H1 (cell line): ENCODE measurements around the gene TMEM232. TPM values are rescaled to one million over a fixed set of nuclear protein-coding genes. Genes with fewer than 3 reads are reported as not detected.

Experiments
- CTCF ChIA-PET: fragments of 300-600 bp; sonication (Branson Sonifier 250); formaldehyde crosslinking; loops from one replicate; lab custom pipeline; 2021; ENCODE audit not compliant: partially characterized antibody; lab: Charles Lee
- POLR2A ChIA-PET: fragments of 300-600 bp; sonication (Branson Sonifier 250); formaldehyde crosslinking; loops from one replicate; lab custom pipeline; 2021; ENCODE audit warnings: inconsistent platforms; ENCODE audit not compliant: partially characterized antibody; lab: Charles Lee
- DNase-seq, 2 experiments: peaks; one replicate each; pipeline versions ENCODE4 v3.0.0 to v3.0.0-alpha.2; 2010 to 2022; ENCODE audit warnings: low spot score in 2 of 2, low read depth in 1 of 2, mixed read lengths in 1 of 2
- FAIRE-seq: peaks from 2 replicates; lab custom pipeline; 2011; peaks lifted over from hg19 to GRCh38; lab: Jason Lieb, UNC
- H2AFZ ChIP-seq: 2 replicates; pipeline ENCODE4 v1.8.1; 2012; ENCODE audit warnings: low read length, inconsistent platforms
- H2AK5ac ChIP-seq: 2 replicates; pipeline ENCODE4 v1.6.1; 2013; ENCODE audit warnings: low read depth, low read length
- H2BK120ac ChIP-seq: replicated peaks from 2 replicates; pipeline ENCODE3; 2013; ENCODE audit warnings: low read depth, low read length, inconsistent platforms
- H2BK12ac ChIP-seq: 2 replicates; pipeline ENCODE4 v1.6.1; 2013; ENCODE audit warnings: low read depth, low read length
- H2BK15ac ChIP-seq: 2 replicates; pipeline ENCODE4 v1.6.1; 2013; ENCODE audit warnings: low read length
- H2BK20ac ChIP-seq: 2 replicates; pipeline ENCODE4 v1.6.1; 2013; ENCODE audit warnings: low read length
- H2BK5ac ChIP-seq: 2 replicates; pipeline ENCODE4 v1.6.1; 2013; ENCODE audit warnings: low read depth, low read length
- H3K14ac ChIP-seq: 2 replicates; pipeline ENCODE4 v1.6.1; 2013; ENCODE audit warnings: inconsistent platforms; ENCODE audit not compliant: insufficient read length
- H3K18ac ChIP-seq: 2 replicates; pipeline ENCODE4 v1.6.1; 2013; ENCODE audit warnings: low read length; ENCODE audit errors: extremely low read depth
- H3K23ac ChIP-seq: 2 replicates; pipeline ENCODE4 v1.6.1; 2013; ENCODE audit warnings: inconsistent platforms; ENCODE audit not compliant: insufficient read length
- H3K23me2 ChIP-seq: 2 replicates; pipeline ENCODE4 v1.6.1; 2013; ENCODE audit warnings: low read depth, low read length
- H3K27ac ChIP-seq: 2 replicates; pipeline ENCODE4 v1.6.1; 2011; ENCODE audit warnings: low read depth, low read length, inconsistent platforms
- H3K27me3 ChIP-seq, 4 experiments: replicated peaks in 1 of 4; 1 replicate in 1 of 4; 2 replicates in 3 of 4; pipeline versions ENCODE4 v1.6.1 to v1.8.1; 2011 to 2013; ENCODE audit warnings: low read length in 3 of 4, mild to moderate bottlenecking in 3 of 4, inconsistent platforms in 2 of 4, mixed read lengths in 2 of 4, moderate library complexity in 1 of 4; ENCODE audit not compliant: control insufficient read depth in 3 of 4, insufficient read depth in 3 of 4; ENCODE audit errors: extremely low read depth in 1 of 4
- H3K36me3 ChIP-seq, 4 experiments: 2 replicates each; pipeline versions ENCODE4 v1.6.1 to v1.8.1; 2011 to 2013; ENCODE audit warnings: mild to moderate bottlenecking in 4 of 4, low read length in 3 of 4, moderate library complexity in 2 of 4, control low read depth in 1 of 4, inconsistent platforms in 1 of 4; ENCODE audit not compliant: insufficient read depth in 4 of 4, control insufficient read depth in 2 of 4
- H3K4ac ChIP-seq: replicated peaks from 2 replicates; pipeline ENCODE3; 2013; ENCODE audit warnings: low read length, low read depth, mixed read lengths, inconsistent platforms; ENCODE audit not compliant: insufficient read length
- H3K4me1 ChIP-seq, 4 experiments: replicated peaks in 1 of 4; 1 replicate in 1 of 4; 2 replicates in 3 of 4; pipeline versions ENCODE4 v1.6.1 to v1.8.1; 2011 to 2013; ENCODE audit warnings: low read length in 3 of 4, inconsistent platforms in 2 of 4, mixed read lengths in 1 of 4; ENCODE audit not compliant: insufficient read depth in 4 of 4, control insufficient read depth in 3 of 4
- H3K4me2 ChIP-seq, 2 experiments: 2 replicates each; pipeline versions ENCODE4 v1.6.1 to v1.8.1; 2011 to 2013; ENCODE audit warnings: low read depth in 2 of 2, low read length in 2 of 2, control low read depth in 1 of 2, inconsistent platforms in 1 of 2, mild to moderate bottlenecking in 1 of 2; ENCODE audit not compliant: insufficient read depth in 1 of 2
- H3K4me3 ChIP-seq, 4 experiments: fragments of 200-600, 300-600 bp in 1 of 4; sonication (generic), shearing (Covaris generic), sonication (Bioruptor Twin) in 1 of 4; 2 replicates each; pipeline versions ENCODE4 v1.5.1 to v1.8.1; 2011 to 2016; ENCODE audit warnings: low read length in 4 of 4, low read depth in 3 of 4, control low read depth in 2 of 4, inconsistent platforms in 2 of 4, mild to moderate bottlenecking in 2 of 4, mixed read lengths in 1 of 4, moderate library complexity in 1 of 4; ENCODE audit not compliant: insufficient read depth in 2 of 4; ENCODE audit errors: extremely low read depth in 1 of 4
- H3K56ac ChIP-seq: replicated peaks from 2 replicates; pipeline ENCODE3; 2013; ENCODE audit warnings: low read depth, mild to moderate bottlenecking, mixed read lengths, low read length, inconsistent platforms; ENCODE audit not compliant: insufficient read length
- H3K79me1 ChIP-seq: 2 replicates; pipeline ENCODE4 v1.6.1; 2013; ENCODE audit warnings: low read depth, low read length, control low read depth
- H3K79me2 ChIP-seq, 2 experiments: 2 replicates each; pipeline versions ENCODE4 v1.6.1 to v1.8.1; 2012 to 2013; ENCODE audit warnings: low read length in 2 of 2, mild to moderate bottlenecking in 2 of 2, inconsistent platforms in 1 of 2; ENCODE audit not compliant: insufficient read depth in 2 of 2, control insufficient read depth in 1 of 2
- H3K9ac ChIP-seq, 4 experiments: replicated peaks in 1 of 4; 1 replicate in 1 of 4; 2 replicates in 3 of 4; pipeline versions ENCODE4 v1.6.1 to v1.8.1; 2011 to 2013; ENCODE audit warnings: low read depth in 3 of 4, low read length in 3 of 4, control low read depth in 2 of 4, mild to moderate bottlenecking in 2 of 4, moderate library complexity in 2 of 4, inconsistent platforms in 1 of 4; ENCODE audit errors: extremely low read depth in 1 of 4
- H3K9me3 ChIP-seq, 2 experiments: 2 replicates each; pipeline versions ENCODE4 v1.6.1 to v1.8.1; 2012 to 2013; ENCODE audit warnings: mild to moderate bottlenecking in 2 of 2, moderate library complexity in 2 of 2, control low read depth in 1 of 2, inconsistent platforms in 1 of 2, low read depth in 1 of 2, low read length in 1 of 2, mixed read lengths in 1 of 2; ENCODE audit not compliant: insufficient read depth in 2 of 2
- H4K20me1 ChIP-seq, 2 experiments: replicated peaks in 1 of 2; 2 replicates each; pipeline versions ENCODE3 to v1.8.1; 2011 to 2013; ENCODE audit warnings: inconsistent platforms in 2 of 2, low read length in 2 of 2, mild to moderate bottlenecking in 1 of 2; ENCODE audit not compliant: insufficient read depth in 2 of 2, control insufficient read depth in 1 of 2
- H4K5ac ChIP-seq: 2 replicates; pipeline ENCODE4 v1.6.1; 2013; ENCODE audit warnings: low read length, low read depth, mixed read lengths, inconsistent platforms; ENCODE audit not compliant: insufficient read length
- H4K8ac ChIP-seq: 2 replicates; pipeline ENCODE4 v1.8.0; 2013; ENCODE audit warnings: mild to moderate bottlenecking, moderate library complexity, low read length, inconsistent platforms; ENCODE audit not compliant: insufficient read depth; ENCODE audit errors: extremely low read depth
- H4K91ac ChIP-seq: replicated peaks from 2 replicates; pipeline ENCODE3; 2013; ENCODE audit warnings: low read length, mixed read lengths, inconsistent platforms; ENCODE audit not compliant: insufficient read length
- CBX8 ChIP-seq: fragments of 300-800, 300-1000 bp; sonication (generic); IDR thresholded peaks from 2 replicates; pipeline ENCODE4 v1.7.1; 2016; ENCODE audit warnings: low read depth, low read length, borderline replicate concordance
- CEBPB ChIP-seq: IDR thresholded peaks from 2 replicates; pipeline ENCODE4 v1.6.1; 2012; ENCODE audit warnings: low read depth, low read length
- CREB1 ChIP-seq: IDR thresholded peaks from 2 replicates; pipeline ENCODE4 v1.6.1; 2012; ENCODE audit warnings: inconsistent platforms
- PHF8 ChIP-seq: fragments of 200-600 bp; sonication (generic); conservative IDR thresholded peaks from 2 replicates; pipeline ENCODE4 v1.7.1; 2012; ENCODE audit warnings: low read depth, mild to moderate bottlenecking, inconsistent platforms, low read length, moderate library complexity
- POU5F1 ChIP-seq: IDR thresholded peaks from 2 replicates; pipeline ENCODE4 v1.6.1; 2011; ENCODE audit warnings: low read depth, mild to moderate bottlenecking, low read length, moderate library complexity
- RAD21 ChIP-seq, 2 experiments: IDR thresholded peaks in 1 of 2; conservative IDR thresholded peaks in 1 of 2; 2 replicates each; pipeline ENCODE4 v1.6.1; 2011; ENCODE audit warnings: low read depth in 2 of 2, low read length in 2 of 2, improper control_type of control experiment in 1 of 2, inconsistent platforms in 1 of 2, mild to moderate bottlenecking in 1 of 2, moderate library complexity in 1 of 2
- RFX5 ChIP-seq: IDR thresholded peaks from 2 replicates; pipeline ENCODE4 v1.6.1; 2011; ENCODE audit warnings: low read depth, low read length, improper control_type of control experiment, borderline replicate concordance
- WGBS, 2 experiments: shearing (Covaris generic) in 1 of 2; methylation state at CpG; one replicate each; pipeline versions ENCODE4 v1.1.6 to v1.1.7; 2013 to 2015; ENCODE audit warnings: low lambda C conversion rate in 2 of 2, mixed read lengths in 2 of 2, inconsistent platforms in 1 of 2, low coverage in 1 of 2, missing lambda C conversion rate in 1 of 2; ENCODE audit not compliant: insufficient replicate concordance in 2 of 2, insufficient coverage in 1 of 2, insufficient read length in 1 of 2; ENCODE audit errors: extremely low coverage in 1 of 2, missing lambda C conversion rate in 1 of 2; 5-methylcytosine and 5-hydroxymethylcytosine counted together
- polyA plus RNA-seq, 7 experiments: library from polyadenylated mRNA; depleted of rRNA in 3 of 7; stranded (reverse) in 5 of 7; unstranded in 2 of 7; fragments of >200 nt in 5 of 7; fragments of 200-250 nt in 2 of 7; gene quantifications; 1 replicate in 5 of 7; 2 replicates in 1 of 7; 4 replicates in 1 of 7; pipeline versions ENCODE4 v1.2.1 to v1.2.3, GENCODE V29; 2011 to 2013; ENCODE audit warnings: missing spikeins in 2 of 7, mixed read lengths in 2 of 7
- total RNA-seq: library from RNA; stranded (reverse); fragmentation: NEBNext Ultra II Directional; extraction: Animal tissue kit (Norgen Biotek cat#: 25700); gene quantifications from 2 replicates; pipeline ENCODE4 v1.2.1, GENCODE V29; 2021
- TF ChIP-seq, protein P1 (sequence below), 3 experiments: IDR thresholded peaks; 1 replicate in 2 of 3; 2 replicates in 1 of 3; pipeline versions ENCODE4 v1.5.1 to v1.6.1; 2011; ENCODE audit warnings: low read length in 3 of 3, mild to moderate bottlenecking in 3 of 3, inconsistent platforms in 2 of 3, low read depth in 1 of 3, moderate library complexity in 1 of 3; ENCODE audit not compliant: insufficient read depth in 1 of 3; ENCODE audit errors: control extremely low read depth in 1 of 3

Gene TMEM232
- total and polyA plus RNA-seq, 2 of the 8 experiments (the other 6 are each of a cell fraction or from before 2014, with no cell fraction given), result 0.38 to 1.3 TPM

DNA sequence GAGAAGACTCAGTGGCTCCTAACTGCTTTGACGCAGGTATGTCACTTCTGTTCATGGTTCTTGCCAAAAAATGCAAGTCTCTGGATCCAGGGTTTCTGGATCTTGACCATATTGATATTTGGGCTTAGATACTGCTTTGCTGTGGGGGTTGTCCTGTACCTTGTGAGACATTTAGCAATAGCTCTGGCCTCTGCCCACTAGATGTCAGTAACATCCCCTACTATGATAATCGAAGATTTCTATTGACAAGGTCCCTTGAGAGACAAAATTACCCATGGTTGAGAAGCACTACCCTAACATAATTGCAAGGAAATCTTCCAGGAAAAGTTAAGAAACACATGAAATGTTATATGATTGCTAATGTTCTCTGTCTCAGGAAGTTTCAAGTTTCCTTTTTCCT lies 285.4 kb downstream of the TMEM232 start:
- Histone ChIP-seq H3K36me3 (no peaks in the 10 kb centered on the region), H2BK15ac (no peak overlapping the region), H3K4me2 (no peak overlapping the region), H3K27me3 (no peaks in the 10 kb centered on the region), H3K56ac (no peak overlapping the region), H3K14ac (no peak overlapping the region), H3K9ac (no peak overlapping the region), H3K9me3 (no peaks in the 10 kb centered on the region), H3K79me2 (no peaks in the 10 kb centered on the region), H3K23me2 (no peaks in the 10 kb centered on the region), H3K4me3 (no peak overlapping the region), H4K91ac (no peak overlapping the region), H3K4ac (no peak overlapping the region), H2BK120ac (no peak overlapping the region), H3K23ac (no peak overlapping the region), H3K18ac (no peak overlapping the region), H4K5ac (no peak overlapping the region), H2BK20ac (no peak overlapping the region), H3K4me1 (no peaks in the 10 kb centered on the region), H2BK12ac (no peak overlapping the region), H4K8ac (no peak overlapping the region), H2BK5ac (no peak overlapping the region), H3K79me1 (no peaks in the 10 kb centered on the region), H4K20me1 (no peaks in the 10 kb centered on the region), H3K27ac (no peak overlapping the region), H2AFZ (peak overlapping the region; percentile 87), H2AK5ac (no peak overlapping the region)
- FAIRE-seq (peak; percentile 90), DNase-seq (peak in 1 of 2 experiments; percentile 15)
- ChIA-PET POLR2A (no interaction called here), CTCF (interaction anchor here (0.7 to 4.7 kb wide), 15 partner anchors 9 to 299 kb away, joined by 3 to 28 read pairs (median 4); no protein-coding TSS in a partner anchor)
- TF ChIP-seq CREB1 (no peak), CBX8 (no peak), RFX5 (no peak), POU5F1 (no peak), CEBPB (peak; percentile 38; the same call in 1 of the 2 replicates), RAD21 (IDR thresholded peaks at IDR 0.05 in 1 of 2, conservative IDR thresholded peaks at IDR 0.05 in 1 of 2; ENCODE audit: low read depth in 2 of 2, low read length in 2 of 2) (peak; percentile 94 to 97), PHF8 (no peak)
- TF ChIP-seq, protein P1, sequence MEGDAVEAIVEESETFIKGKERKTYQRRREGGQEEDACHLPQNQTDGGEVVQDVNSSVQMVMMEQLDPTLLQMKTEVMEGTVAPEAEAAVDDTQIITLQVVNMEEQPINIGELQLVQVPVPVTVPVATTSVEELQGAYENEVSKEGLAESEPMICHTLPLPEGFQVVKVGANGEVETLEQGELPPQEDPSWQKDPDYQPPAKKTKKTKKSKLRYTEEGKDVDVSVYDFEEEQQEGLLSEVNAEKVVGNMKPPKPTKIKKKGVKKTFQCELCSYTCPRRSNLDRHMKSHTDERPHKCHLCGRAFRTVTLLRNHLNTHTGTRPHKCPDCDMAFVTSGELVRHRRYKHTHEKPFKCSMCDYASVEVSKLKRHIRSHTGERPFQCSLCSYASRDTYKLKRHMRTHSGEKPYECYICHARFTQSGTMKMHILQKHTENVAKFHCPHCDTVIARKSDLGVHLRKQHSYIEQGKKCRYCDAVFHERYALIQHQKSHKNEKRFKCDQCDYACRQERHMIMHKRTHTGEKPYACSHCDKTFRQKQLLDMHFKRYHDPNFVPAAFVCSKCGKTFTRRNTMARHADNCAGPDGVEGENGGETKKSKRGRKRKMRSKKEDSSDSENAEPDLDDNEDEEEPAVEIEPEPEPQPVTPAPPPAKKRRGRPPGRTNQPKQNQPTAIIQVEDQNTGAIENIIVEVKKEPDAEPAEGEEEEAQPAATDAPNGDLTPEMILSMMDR (IDR thresholded peaks at IDR 0.05; ENCODE audit: control extremely low read depth in 1 of 3, insufficient read depth in 1 of 3, low read depth in 1 of 3, low read length in 3 of 3), result peak in 2 of 3 experiments; percentile 74 to 75; a peak in 3 of 4 replicates
- 34% methylated on average over 2 of the region's 2 CpGs; no CpG with 5 or more reads in 1 of the 2 experiments for WGBS, 2 experiments
